ENCODE data around the gene SLC48A1.

The SLC48A1 gene

DNA sequence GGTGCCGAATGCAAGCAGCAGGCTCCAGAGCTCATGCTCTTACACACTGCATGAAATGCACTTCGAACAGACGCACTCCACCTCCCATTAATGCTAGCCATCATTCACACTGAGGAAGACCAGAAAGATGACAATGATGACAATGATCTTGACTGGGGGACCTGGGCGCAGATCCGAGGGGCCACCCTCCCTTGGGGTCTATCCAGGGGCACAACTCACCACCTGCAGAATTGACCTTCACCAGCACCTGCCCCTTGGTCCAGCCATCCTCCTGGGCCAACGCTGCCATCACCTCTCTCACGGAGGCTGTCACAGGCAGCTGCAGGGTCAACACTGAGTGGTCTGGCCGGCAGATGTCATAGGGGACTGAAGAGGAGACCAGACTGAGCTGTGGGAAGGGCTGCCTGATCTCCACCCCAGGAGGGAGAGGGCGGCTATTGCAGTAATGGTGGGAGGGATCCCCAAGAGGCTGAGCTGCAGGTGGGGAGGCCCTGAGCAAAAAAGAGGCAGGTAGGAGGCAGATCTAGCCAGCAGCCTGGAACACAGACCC is 29.7 kb upstream of the SLC48A1 start:
- DNase-seq (ENCODE audit: low read depth), result no peak
- TF ChIP-seq CTCF (conservative IDR thresholded peaks at IDR 0.05; ENCODE audit: control insufficient read depth, insufficient read depth, low read depth, low read length), result no peak
- no peak overlapping the region for H3K4me3 ChIP-seq (ENCODE audit: control insufficient read depth, low read depth, low read length)

DNA sequence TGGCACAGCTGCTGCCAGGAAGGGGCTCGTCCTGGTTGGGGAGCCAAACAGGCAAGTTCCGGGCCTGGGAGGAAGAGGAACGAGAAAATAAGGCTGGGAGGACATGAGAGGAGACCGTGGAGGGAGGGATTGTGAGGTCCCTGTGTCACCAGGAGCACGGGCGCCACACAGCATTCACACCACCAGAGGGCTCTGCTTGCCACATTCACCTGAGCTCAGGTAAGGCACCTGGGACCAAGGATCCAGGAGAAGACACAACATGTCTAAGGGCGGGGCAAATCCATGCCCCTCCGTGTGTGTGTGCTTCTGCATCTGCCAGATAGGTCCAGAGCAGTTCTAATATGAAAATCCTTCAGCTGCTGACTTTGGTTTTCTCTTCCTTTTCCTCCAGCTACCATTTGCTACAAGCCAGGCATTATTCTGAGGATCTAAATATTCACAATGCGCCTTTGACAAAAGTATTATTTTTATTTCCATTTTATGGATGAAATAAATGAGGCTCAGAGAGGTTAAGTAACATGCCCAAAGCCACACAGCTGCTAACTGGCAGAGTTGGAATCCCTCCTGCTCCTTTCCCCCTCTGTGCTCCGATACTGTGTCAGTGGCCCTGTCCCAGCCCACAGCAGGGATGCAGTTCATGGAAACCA is 28.9 kb upstream of the SLC48A1 start:
- no peak for DNase-seq (ENCODE audit: low read depth)
- no peak overlapping the region for H3K4me3 ChIP-seq (ENCODE audit: control insufficient read depth, low read depth, low read length)
- TF ChIP-seq CTCF (conservative IDR thresholded peaks at IDR 0.05; ENCODE audit: control insufficient read depth, insufficient read depth, low read depth, low read length), result peak; percentile 26

- no peak for TF ChIP-seq CTCF (conservative IDR thresholded peaks at IDR 0.05; ENCODE audit: control insufficient read depth, insufficient read depth, low read depth, low read length)
Measured at GRCh38 chr12:47744778-47745436, 28.1 kb upstream of the SLC48A1 start.

GRCh38 chr12:47745485-47746041 is 27.5 kb upstream of the SLC48A1 start:
- no peak for DNase-seq (ENCODE audit: low read depth)
- no peak for TF ChIP-seq CTCF (conservative IDR thresholded peaks at IDR 0.05; ENCODE audit: control insufficient read depth, insufficient read depth, low read depth, low read length)

More at GRCh38 chr12:47744778-47745436, 28.1 kb upstream of the SLC48A1 start:
- H3K4me3 ChIP-seq (ENCODE audit: control insufficient read depth, low read depth, low read length), result no peak overlapping the region
- DNase-seq (ENCODE audit: low read depth), result no peak

GRCh38 chr12:47746073-47746472 is 27.0 kb upstream of the SLC48A1 start:
- no peak for DNase-seq (ENCODE audit: low read depth)
- TF ChIP-seq CTCF (conservative IDR thresholded peaks at IDR 0.05; ENCODE audit: control insufficient read depth, insufficient read depth, low read depth, low read length), result no peak
- H3K4me3 ChIP-seq (ENCODE audit: control insufficient read depth, low read depth, low read length), result no peak overlapping the region

More at GRCh38 chr12:47745485-47746041, 27.5 kb upstream of the SLC48A1 start:
- H3K4me3 ChIP-seq (ENCODE audit: control insufficient read depth, low read depth, low read length), result no peak overlapping the region

DNA sequence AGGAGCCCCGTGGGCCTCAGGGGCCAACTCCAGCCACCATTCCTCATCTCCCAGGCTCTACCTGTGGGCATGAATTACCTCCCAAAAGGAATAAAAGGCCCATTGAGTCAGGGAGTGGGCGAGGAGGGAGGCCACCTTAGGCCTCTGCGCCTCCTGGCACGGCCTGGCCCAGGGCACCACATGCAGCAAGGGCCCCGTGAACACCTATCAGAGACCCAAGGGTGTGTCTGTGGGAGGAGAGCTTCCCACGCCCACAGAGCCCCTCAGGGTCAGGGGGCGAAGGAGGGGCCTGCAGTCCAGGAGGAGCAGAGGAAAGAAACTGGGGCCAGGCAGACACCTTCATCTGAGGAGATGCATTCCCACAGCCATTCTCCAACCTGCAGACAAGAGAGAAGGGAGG is 26.5 kb upstream of the SLC48A1 start:
- H3K4me3 ChIP-seq (ENCODE audit: control insufficient read depth, low read depth, low read length), result no peak overlapping the region
- no peak for TF ChIP-seq CTCF (conservative IDR thresholded peaks at IDR 0.05; ENCODE audit: control insufficient read depth, insufficient read depth, low read depth, low read length)
- DNase-seq (ENCODE audit: low read depth), result no peak

All from fibroblast of mammary gland (primary cell).